ENCODE measurements around the gene SRCAP. TPM values are rescaled to one million over a fixed set of nuclear protein-coding genes. Genes with fewer than 3 reads are reported as not detected.

The SRCAP gene
- total RNA-seq = 10 to 100 TPM; 31.6 to 59.3 (median 41.0) TPM

GRCh38 chr16:30698816-30699614, at the start of gene SRCAP:
Gene SRCAP (plus strand): TSS chr16:30699171. CDS start chr16:30700825, 1,654 bp downstream.
- peak; percentile 97 for DNase-seq (ENCODE audit: extremely low spot score)
- H3K4me1 ChIP-seq = peaks cover 27 to 31% (median 29%) of the 10 kb centered on the region in 4 donors
- H3K27me3 ChIP-seq = no peaks in the 10 kb centered on the region
- 2% methylated on average over 22 of the region's 57 CpGs for WGBS
- TF ChIP-seq EP300 (IDR thresholded peaks at IDR 0.05) (no peak), POLR2AphosphoS5 (IDR thresholded peaks at IDR 0.05) (peak; percentile 25 to 63), CTCF (IDR thresholded peaks at IDR 0.05) (peak in 1 of 3 experiments; percentile 4), POLR2A (IDR thresholded peaks at IDR 0.05; ENCODE audit: low read depth) (no peak)
- peak within 1 kb of the TSS; percentile 98 to 100 (median 100) for H3K27ac ChIP-seq (replicated peaks in 1 of 4)
- H3K36me3 ChIP-seq = peaks cover 32 to 42% (median 40%) of the 10 kb centered on the region in 4 donors
- peak within 1 kb of the TSS; percentile 88 to 100 (median 98) for H3K4me3 ChIP-seq
- intact Hi-C loops (cut with DNase I) = loop anchor here (5.0 to 10.0 kb wide), 2 partner anchors 37 to 264 kb away; partner anchors contain the start of gene DCTPP1
- no peaks in the 10 kb centered on the region for H3K9me3 ChIP-seq

GRCh38 chr16:30649725-30650368, 49.1 kb upstream of the SRCAP start:
- Histone ChIP-seq H3K4me1 (peaks cover 17 to 38% (median 37%) of the 10 kb centered on the region in 4 donors), H3K9me3 (no peaks in the 10 kb centered on the region), H3K36me3 (peaks cover 24 to 27% (median 26%) of the 10 kb centered on the region in 4 donors), H3K27ac (replicated peaks in 1 of 4) (peak overlapping the region; percentile 95 to 99 (median 97)), H3K4me3 (peak overlapping the region; percentile 82 to 96 (median 86)), H3K27me3 (no peaks in the 10 kb centered on the region)
- WGBS = 35% methylated on average over 13 of the region's 22 CpGs
- DNase-seq (ENCODE audit: extremely low spot score) = peak; percentile 93
- intact Hi-C loops (cut with DNase I) = no loop called here
- TF ChIP-seq POLR2A (IDR thresholded peaks at IDR 0.05; ENCODE audit: low read depth) = no peak
- no peak for TF ChIP-seq EP300 (IDR thresholded peaks at IDR 0.05)
- no peak for TF ChIP-seq CTCF (IDR thresholded peaks at IDR 0.05)
- TF ChIP-seq POLR2AphosphoS5 (IDR thresholded peaks at IDR 0.05) = no peak

GRCh38 chr16:30650369-30651123, 48.4 kb upstream of the SRCAP start, which contains the start of gene PRR14:
Gene PRR14 (plus strand): TSS chr16:30650960. CDS start chr16:30651646, 686 bp downstream.
- peaks cover 31 to 34% (median 33%) of the 10 kb centered on the region in 4 donors for H3K36me3 ChIP-seq
- 1% methylated on average over 45 of the region's 53 CpGs for WGBS
- H3K4me3 ChIP-seq = peak within 1 kb of the TSS; percentile 82 to 96 (median 86)
- intact Hi-C loops (cut with DNase I) = no loop called here
- no peaks in the 10 kb centered on the region for H3K9me3 ChIP-seq
- DNase-seq (ENCODE audit: extremely low spot score) = peak; percentile 100
- peak within 1 kb of the TSS; percentile 95 to 99 (median 97) for H3K27ac ChIP-seq (replicated peaks in 1 of 4)
- peaks cover 17 to 38% (median 37%) of the 10 kb centered on the region in 4 donors for H3K4me1 ChIP-seq
- peak in 1 of 2 donors; percentile 86 for TF ChIP-seq POLR2AphosphoS5 (IDR thresholded peaks at IDR 0.05)
- TF ChIP-seq POLR2A (IDR thresholded peaks at IDR 0.05; ENCODE audit: low read depth) = peak; percentile 31
- TF ChIP-seq CTCF (IDR thresholded peaks at IDR 0.05) = peak in 2 of 3 experiments; percentile 39 to 51
- no peak for TF ChIP-seq EP300 (IDR thresholded peaks at IDR 0.05)
- H3K27me3 ChIP-seq = no peaks in the 10 kb centered on the region

All from esophagus muscularis mucosa (tissue), 4 donors.